Stimulated activated CD4-positive, alpha-beta T cell treated with anti-CD3 and anti-CD28 coated beads, Interleukin-15, amount 100 ng/mL, for 24 hours (primary cell): ENCODE results near the gene CPLX1.

Experiments used
- DNase-seq: peaks from one replicate; pipeline ENCODE4 v3.0.0-alpha.2; 2020

CPLX1 gene

DNA sequence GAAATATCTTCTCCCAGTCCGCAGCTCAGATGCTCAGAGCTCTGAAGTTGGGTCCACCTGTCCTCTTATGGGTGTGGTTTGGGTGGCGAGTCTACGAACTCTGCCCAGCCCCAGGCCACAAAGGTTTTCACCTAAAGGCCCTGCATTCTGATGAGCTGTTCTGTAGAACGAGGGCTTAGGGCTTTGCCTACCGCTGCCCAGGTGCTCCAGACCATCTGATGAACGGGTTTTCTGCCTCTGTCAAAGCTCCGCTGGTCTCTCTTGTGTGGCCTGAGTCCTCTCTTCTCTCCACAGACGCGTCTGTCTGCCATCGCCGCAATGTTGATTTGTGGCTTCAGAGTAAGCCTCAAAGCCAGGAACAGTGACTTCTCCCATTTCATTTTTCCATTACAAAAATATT lies 28.4 kb upstream of the CPLX1 start:
- no peak for DNase-seq

GRCh38 chr4:853416-853781 lies 27.5 kb upstream of the CPLX1 start:
- DNase-seq, result no peak

GRCh38 chr4:851701-852430 lies 25.9 kb upstream of the CPLX1 start:
- no peak for DNase-seq

DNA sequence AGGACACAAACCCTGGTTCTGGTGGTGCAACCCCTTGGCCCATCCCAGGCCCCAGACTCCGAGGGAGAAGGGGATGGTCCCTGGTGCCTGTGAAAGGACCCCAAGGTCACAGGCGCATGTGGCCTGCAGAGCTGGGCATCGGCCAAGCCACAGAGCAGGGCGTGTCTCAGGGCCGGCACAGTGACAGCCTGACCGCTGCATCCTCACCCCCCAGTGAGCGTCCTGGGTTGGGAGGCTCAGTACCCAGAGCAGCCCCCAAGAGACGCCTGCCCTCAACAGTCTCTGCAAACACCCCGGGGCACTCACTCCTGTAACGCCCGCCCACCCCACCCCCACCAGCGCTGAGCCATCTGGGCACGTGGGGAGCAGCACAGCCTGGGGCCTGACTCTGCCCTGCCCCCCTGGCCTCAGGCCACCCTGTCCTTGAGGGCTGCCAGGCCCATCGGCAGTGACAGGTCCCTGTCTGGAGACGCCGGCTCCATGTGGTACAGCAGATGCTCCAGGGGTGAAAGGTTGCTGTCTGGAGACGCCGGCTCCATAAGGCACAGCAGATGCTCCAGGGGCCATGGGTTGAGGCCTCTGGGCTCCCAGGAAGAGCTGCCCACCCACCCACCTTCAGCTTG lies 24.5 kb upstream of the CPLX1 start:
- DNase-seq, result no peak

DNA sequence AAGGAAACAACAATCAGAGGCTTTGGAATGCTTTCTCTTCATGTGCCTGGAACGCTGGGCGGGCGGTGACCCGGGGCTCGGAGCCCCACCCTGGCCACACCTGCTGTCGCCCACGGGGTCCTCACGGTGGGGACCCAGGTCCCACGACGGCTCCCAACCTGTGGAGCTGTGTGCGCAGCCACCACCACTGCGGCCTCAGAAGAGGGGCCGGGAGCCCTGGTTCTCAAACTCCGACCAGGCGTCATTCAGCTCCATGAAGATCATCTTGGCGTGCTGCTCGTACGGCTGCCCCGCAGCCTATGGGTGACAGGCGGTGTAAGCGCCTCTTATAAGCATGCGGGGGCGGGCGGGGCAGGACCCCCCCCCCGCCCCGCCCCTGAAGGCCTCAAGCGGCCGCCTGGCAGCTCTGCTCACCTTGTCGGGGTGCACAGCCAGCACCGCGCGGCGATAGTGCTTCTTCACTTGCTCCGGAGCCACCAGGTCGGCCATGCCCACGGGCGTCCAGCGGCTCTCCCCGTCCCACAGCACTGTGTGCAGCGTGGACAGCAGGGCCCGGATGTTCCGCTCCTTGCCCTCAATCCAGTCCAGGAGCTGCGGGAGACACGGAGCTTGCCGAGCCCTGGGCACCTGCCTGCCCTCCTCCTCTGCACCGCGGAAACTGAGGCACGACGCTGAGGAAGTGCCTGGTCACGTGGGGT lies 23.7 kb upstream of the CPLX1 start:
- DNase-seq, result no peak

- no peak for DNase-seq
Measured at GRCh38 chr4:848803-849477, 23.0 kb upstream of the CPLX1 start.

- no peak for DNase-seq
Measured at GRCh38 chr4:848307-848691, 22.4 kb upstream of the CPLX1 start.

DNA sequence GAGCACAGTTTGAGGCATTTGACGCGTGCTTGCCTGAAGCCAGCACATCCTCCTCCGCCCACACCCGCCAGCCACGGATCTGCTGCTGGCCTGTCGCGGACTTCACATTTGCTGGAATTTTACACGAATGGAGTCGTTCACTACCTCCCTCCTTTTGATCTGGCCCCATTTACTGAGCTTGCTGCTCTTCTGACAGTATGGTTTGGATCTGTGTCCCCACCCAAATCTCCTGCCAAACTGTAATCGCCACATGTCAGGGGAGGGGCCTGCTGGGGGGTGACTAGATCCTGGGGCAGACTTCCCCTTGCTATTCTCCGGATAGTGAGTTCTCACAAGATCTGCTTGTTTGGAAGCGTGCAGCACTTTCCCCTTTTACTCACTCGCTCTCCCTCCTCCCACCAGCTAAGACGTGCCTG lies 19.9 kb upstream of the CPLX1 start:
- no peak for DNase-seq

GRCh38 chr4:845233-845835 lies 19.4 kb upstream of the CPLX1 start:
- no peak for DNase-seq

- DNase-seq, result no peak
Measured at GRCh38 chr4:844752-845232, 18.9 kb upstream of the CPLX1 start.

GRCh38 chr4:839675-840443 lies 13.9 kb upstream of the CPLX1 start:
- DNase-seq, result no peak

- DNase-seq, result no peak
Measured at GRCh38 chr4:837772-838171, 11.8 kb upstream of the CPLX1 start.

DNA sequence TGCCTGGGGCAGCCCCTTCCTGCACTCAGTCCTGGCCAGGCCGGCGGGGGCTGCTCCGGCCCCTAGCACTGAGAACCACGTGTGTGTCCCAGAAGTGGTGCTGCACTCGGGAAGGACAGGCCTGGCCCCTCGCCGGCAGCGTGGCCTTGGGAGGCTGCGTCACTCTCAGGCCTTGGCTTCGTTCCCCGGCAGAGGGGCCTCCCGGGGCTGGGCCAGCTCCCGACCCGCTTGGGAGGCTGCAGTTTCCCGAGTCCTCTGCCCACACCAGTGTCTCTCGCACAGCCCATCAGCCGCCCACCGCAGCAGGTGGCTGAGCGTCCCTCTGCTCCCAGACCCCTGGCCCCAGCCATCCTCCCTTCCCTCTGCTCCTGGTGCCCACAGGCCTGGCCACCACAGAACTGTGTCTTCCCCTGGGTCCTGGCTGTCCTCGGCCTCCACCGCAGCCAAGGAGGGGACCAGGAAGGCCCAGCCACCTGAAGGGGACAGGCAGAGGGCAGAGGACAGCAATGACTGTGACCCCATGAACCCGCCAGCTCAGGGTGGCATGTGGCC lies 10.9 kb upstream of the CPLX1 start:
- no peak for DNase-seq

GRCh38 chr4:836003-836511 lies 10.1 kb upstream of the CPLX1 start:
- DNase-seq, result peak; percentile 1

DNA sequence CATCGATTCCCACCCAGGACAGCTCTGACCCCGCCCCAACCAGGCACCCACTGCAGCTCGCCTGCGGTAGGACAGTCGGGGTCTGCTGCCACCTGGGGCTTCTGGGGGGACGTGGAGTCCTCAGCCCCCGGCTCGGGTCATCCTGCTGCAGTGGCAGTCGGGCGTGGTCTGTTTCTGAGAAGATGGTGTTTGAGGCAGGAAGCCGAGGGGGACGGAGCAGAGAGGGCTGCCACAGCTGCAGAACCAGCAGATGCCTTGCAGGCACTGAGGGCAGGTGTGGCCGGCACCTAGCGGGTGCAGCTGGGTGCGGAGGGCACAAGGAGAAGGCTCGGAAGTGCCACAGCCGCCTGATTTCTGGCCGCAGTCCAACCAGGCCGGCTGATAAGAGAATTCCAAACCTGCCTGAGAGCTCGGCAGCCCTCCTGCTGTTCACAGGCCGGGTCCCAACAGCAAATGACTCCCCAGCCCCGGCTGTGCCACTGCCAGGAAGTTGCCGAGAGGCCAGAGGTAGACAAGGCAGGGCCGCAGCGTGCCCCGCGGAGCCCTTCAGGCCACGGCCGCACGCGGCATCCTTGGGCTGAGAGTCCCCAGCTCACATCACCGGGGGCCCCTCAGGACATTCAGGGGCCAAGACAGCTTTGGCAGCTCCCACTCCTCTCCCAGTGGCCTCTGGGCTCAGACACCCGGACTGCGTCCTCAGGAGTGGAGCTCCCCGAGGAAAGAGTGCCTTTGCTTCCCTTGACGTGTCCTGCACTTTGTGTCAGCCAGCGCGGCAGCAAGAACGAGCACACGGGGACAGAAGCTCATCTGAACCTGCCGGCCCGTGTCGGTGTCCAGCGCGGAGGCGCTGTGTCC lies 9.4 kb upstream of the CPLX1 start:
- DNase-seq, result no peak

DNA sequence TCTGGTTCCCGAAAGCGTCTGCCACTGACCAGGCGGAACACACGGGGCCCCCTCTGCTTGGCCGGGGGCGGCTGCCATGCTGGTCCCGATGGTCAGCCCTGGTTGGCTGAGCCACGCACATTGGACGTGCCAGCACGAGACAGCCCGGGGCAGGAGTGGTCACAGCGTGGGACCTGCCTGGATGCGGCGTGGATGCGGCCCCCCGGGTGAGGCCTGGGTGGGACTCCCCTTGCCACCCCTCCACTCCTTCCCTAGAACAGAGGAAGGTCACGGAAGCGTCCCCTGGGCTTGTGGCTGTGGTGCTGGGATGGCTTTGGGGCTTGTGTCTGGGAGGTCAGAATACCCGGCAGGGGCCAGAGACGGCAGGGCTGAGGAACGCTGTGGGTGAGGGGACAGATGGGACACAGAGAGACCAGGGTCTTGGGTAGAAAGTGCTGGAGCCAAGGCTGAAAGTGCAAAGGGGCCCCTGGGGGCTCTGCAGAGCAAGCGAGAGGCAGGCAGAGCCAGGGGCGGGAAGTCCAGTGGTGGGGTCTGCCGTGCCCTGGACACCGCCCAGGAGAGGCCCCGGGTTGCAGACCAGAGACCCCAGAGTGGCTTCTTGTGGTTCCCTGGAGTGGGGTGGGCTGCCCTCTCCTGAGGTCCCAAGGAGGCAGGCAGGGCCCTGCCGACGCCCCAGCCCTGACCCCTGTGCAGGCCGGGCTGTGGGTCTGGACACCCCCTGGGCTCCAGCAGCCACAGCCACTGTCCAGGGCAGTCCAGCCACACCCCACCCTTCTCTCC lies 8.6 kb upstream of the CPLX1 start:
- DNase-seq, result no peak

GRCh38 chr4:833731-834367 lies 7.9 kb upstream of the CPLX1 start:
- DNase-seq, result peak; percentile 1

DNA sequence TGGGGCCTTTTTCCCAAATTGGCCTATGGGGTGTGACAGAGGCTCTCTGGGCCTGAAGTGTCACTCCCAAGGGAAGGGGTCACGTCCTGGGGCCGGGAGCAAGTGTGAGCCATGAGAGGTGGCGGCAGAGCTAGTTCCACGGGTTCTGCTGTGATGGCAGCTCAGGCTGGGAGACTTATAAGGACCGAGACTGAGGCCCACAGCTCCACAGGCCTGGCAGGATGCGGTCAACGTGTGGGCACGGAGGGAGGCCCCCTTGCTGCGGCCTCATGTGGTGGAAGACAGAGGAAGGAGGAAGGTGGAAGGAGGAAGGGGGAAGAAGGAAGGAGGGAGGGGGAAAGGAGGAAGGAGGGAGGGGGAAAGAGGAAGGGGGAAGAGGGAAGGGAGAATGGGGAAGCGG lies 7.2 kb upstream of the CPLX1 start:
- peak; percentile 29 for DNase-seq

- no peak for DNase-seq
Measured at GRCh38 chr4:832536-832935, 6.6 kb upstream of the CPLX1 start.
